GM23338 (cell line): Measurements from ENCODE around the gene SMTN. TPM values are rescaled to one million over a fixed set of nuclear protein-coding genes. Genes with fewer than 3 reads are reported as not detected.
A peak's percentile ranks its signal among the peaks of the same experiment; 100 is the strongest.

Experiments
- ATAC-seq: fragments of 200-7000 bp; cut with Tn5 transposase; 3 replicates; pipeline ENCODE4 v1.9.1; 2020
- DNase-seq: peaks from one replicate; pipeline ENCODE4 v3.0.0-alpha.2; 2015; ENCODE audit warnings: low spot score
- H2AFZ ChIP-seq: fragments of 200-600 bp; sonication (generic); 2 replicates; pipeline ENCODE4 v1.8.0; 2016; ENCODE audit warnings: antibody characterized with exemption, mild to moderate bottlenecking, moderate library complexity
- H3F3A ChIP-seq: fragments of 200-600 bp; sonication (generic); replicated peaks from 2 replicates; pipeline ENCODE4 v1.8.0; 2017; ENCODE audit warnings: antibody characterized with exemption, mixed run types, low read depth
- H3K27ac ChIP-seq: fragments of 200-600 bp; sonication (generic); 2 replicates; pipeline ENCODE4 v1.6.1; 2016; ENCODE audit warnings: low read depth
- H3K27me3 ChIP-seq: fragments of 200-600 bp; sonication (generic); 2 replicates; pipeline ENCODE4 v1.8.0; 2016; ENCODE audit warnings: mild to moderate bottlenecking, mixed run types, moderate library complexity; ENCODE audit not compliant: insufficient read depth
- H3K36me3 ChIP-seq: fragments of 200-600 bp; sonication (generic); 2 replicates; pipeline ENCODE4 v1.8.0; 2016; ENCODE audit warnings: mild to moderate bottlenecking; ENCODE audit not compliant: insufficient read depth
- H3K4me1 ChIP-seq: fragments of 200-600 bp; sonication (generic); 2 replicates; pipeline ENCODE4 v1.8.0; 2016; ENCODE audit warnings: mild to moderate bottlenecking, moderate library complexity; ENCODE audit not compliant: insufficient read depth
- H3K4me2 ChIP-seq: fragments of 200-600 bp; sonication (generic); 2 replicates; pipeline ENCODE4 v1.7.1; 2017; ENCODE audit warnings: mixed run types
- H3K4me3 ChIP-seq: fragments of 200-600 bp; sonication (generic); 2 replicates; pipeline ENCODE4 v1.6.1; 2016; ENCODE audit warnings: mixed run types
- H3K79me2 ChIP-seq: fragments of 200-600 bp; sonication (generic); replicated peaks from 2 replicates; pipeline ENCODE4 v1.8.0; 2017; ENCODE audit warnings: mild to moderate bottlenecking; ENCODE audit not compliant: insufficient read depth
- H3K9me2 ChIP-seq: fragments of 200-600 bp; sonication (generic); 2 replicates; pipeline ENCODE4 v1.8.0; 2017; ENCODE audit not compliant: insufficient read depth
- H4K20me1 ChIP-seq: fragments of 200-600 bp; sonication (generic); replicated peaks from 2 replicates; pipeline ENCODE4 v1.8.0; 2017; ENCODE audit warnings: mild to moderate bottlenecking; ENCODE audit not compliant: insufficient read depth
- H3K27ac Mint-ChIP-seq: 2 replicates; pipeline ENCODE4 v1.8.0; 2020; ENCODE audit warnings: inconsistent platforms, mild to moderate bottlenecking, moderate library complexity, mixed read lengths
- H3K27me3 Mint-ChIP-seq: 3 replicates; pipeline ENCODE4 v1.8.0; 2022; ENCODE audit warnings: low read depth, mild to moderate bottlenecking, moderate library complexity, mixed read lengths, inconsistent platforms; ENCODE audit not compliant: insufficient read depth, poor library complexity
- H3K36me3 Mint-ChIP-seq: 3 replicates; pipeline ENCODE4 v1.8.0; 2021; ENCODE audit warnings: low read depth, mild to moderate bottlenecking, inconsistent platforms, moderate library complexity, mixed read lengths
- H3K4me1 Mint-ChIP-seq: 3 replicates; pipeline ENCODE4 v1.8.0; 2020; ENCODE audit warnings: mild to moderate bottlenecking, inconsistent platforms, mixed read lengths
- H3K4me3 Mint-ChIP-seq: 3 replicates; pipeline ENCODE4 v1.8.0; 2021; ENCODE audit warnings: moderate library complexity, mild to moderate bottlenecking, inconsistent platforms, mixed read lengths
- H3K9me3 Mint-ChIP-seq: 3 replicates; pipeline ENCODE4 v1.8.0; 2020; ENCODE audit warnings: moderate library complexity, mild to moderate bottlenecking, inconsistent platforms, mixed read lengths
- CTCF ChIP-seq, 2 experiments: fragments of 200-600 bp in 1 of 2; sonication (generic) in 1 of 2; conservative IDR thresholded peaks; 2 replicates each; pipeline versions ENCODE4 v1.5.1 to v1.6.1; 2016 to 2017; ENCODE audit warnings: antibody characterized with exemption in 2 of 2, low read depth in 2 of 2, mild to moderate bottlenecking in 2 of 2, moderate library complexity in 1 of 2
- ZNF462 ChIP-seq: fragments of 250-450 bp; sonication (Bioruptor Pico); IDR thresholded peaks from 2 replicates; pipeline ENCODE4 v1.5.0; 2020; ENCODE audit warnings: mild to moderate bottlenecking, moderate library complexity
- polyA plus RNA-seq: library from polyadenylated mRNA; unstranded; fragments of >200 nt; fragmentation: Nextera tagmentation; extraction: Ambion mirVana; gene quantifications from 2 replicates; pipeline ENCODE4 v1.2.1, GENCODE V29; 2016
- total RNA-seq: library from RNA; depleted of rRNA; stranded (reverse); fragments of >200 nt; shearing (Covaris generic); gene quantifications from 2 replicates; pipeline ENCODE4 v1.2.3, GENCODE V29; 2014

The SMTN gene
- total and polyA plus RNA-seq, 2 experiments from 2014 or later: 27.4 to 32.2 TPM

DNA sequence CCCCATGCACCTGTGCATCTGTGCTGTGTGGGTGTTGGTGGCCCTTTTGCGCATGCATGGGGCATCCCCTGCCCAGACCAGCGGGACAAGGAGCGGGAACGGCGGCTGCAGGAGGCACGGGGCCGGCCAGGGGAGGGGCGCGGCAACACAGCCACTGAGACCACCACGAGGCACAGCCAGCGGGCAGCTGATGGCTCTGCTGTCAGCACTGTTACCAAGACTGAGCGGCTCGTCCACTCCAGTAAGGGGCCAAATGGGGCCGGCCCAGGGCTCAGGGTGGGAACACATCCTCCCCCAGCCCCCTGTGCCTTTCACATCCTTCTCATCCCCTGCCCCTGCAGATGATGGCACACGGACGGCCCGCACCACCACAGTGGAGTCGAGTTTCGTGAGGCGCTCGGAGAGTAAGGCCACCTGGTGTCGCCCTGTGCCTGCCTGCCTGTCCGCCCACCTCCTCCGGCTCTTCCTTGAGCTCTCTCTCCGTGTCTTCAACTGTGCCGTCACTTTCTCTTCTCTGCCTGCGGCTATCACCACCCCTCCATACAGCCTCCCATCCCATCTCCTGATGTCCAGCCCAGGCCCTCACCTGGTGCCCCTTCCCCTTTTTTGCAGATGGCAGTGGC is 15.7 kb downstream of the SMTN start:
- H3K4me1 Mint-ChIP-seq: peaks cover 14% of the 10 kb centered on the region

More for the DNA sequence above, 15.7 kb downstream of the SMTN start:
- Mint-ChIP-seq H3K9me3 (no peaks in the 10 kb centered on the region), H3K36me3 (no peaks in the 10 kb centered on the region; the same call in 2 of the 3 replicates), H3K27ac (no peak overlapping the region), H3K27me3 (peaks cover 18% of the 10 kb centered on the region), H3K4me3 (no peak overlapping the region)
- Histone ChIP-seq H3K36me3 (no peaks in the 10 kb centered on the region), H3K9me2 (no peaks in the 10 kb centered on the region), H4K20me1 (no peaks in the 10 kb centered on the region), H3K79me2 (no peaks in the 10 kb centered on the region), H3K4me1 (peaks cover 13% of the 10 kb centered on the region), H2AFZ (no peak overlapping the region), H3K27me3 (no peaks in the 10 kb centered on the region), H3F3A (0 out of 2 replicates have a peak, but pooled peaks cover 6% of the 10 kb centered on the region), H3K4me3 (no peak overlapping the region), H3K27ac (no peak overlapping the region), H3K4me2 (peak overlapping the region; percentile 55; the same call in 1 of the 2 replicates)
- ATAC-seq (peak; percentile 55), DNase-seq (peak; percentile 72)
- TF ChIP-seq CTCF (conservative IDR thresholded peaks at IDR 0.05; ENCODE audit: low read depth in 2 of 2) (peak; percentile 21 to 71; a peak in 3 of 4 replicates), ZNF462 (CRISPR knock-in tag) (no peak)
